ENCODE measurements around the gene DRC1. TPM values are rescaled to one million over a fixed set of nuclear protein-coding genes. Genes with fewer than 3 reads are reported as not detected.
"Not testable (repeated sequence)": the region's sequence is repeated elsewhere in the genome, so short reads cannot be mapped to it uniquely, and the experiment has no call there.

The DRC1 gene
- total RNA-seq, 1 experiment from 2014 or later = not detected

DNA sequence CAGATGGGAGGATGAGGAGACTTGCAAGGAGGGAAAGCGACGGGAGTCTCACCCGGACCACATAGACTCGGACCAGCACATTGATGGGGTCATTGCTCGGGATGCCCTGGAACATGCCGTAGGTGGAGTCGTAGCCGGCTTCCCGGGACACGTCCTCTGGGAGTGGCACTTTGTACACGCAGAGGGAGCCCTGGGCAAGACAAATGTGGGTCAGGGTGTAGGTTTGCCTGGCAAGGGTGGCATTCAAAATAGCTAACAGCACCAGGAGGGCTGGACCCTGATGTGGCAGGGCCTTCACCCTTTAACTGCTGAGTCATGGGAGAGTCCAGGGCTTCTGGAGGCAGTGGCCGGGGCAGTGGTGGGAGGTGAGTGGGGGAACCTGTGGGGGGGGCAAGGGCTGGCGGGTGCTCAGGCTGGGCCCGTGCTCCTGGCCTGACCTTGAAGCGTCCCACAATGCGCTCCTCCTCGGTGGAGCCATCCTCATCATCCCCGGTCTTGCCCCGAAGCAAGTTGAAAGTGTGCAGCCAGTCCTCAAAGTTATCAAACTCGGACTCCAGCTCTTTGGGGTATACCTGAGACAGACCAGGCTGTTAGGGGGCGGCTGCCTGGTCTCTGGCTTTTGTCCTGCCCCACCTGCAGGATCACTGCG is 65.1 kb downstream of the DRC1 start:
- Histone ChIP-seq H3K4me1 (ENCODE audit: control insufficient read depth in 1 of 2, insufficient read depth in 2 of 2, low read length in 2 of 2) (peaks cover 4 to 13% of the 10 kb centered on the region in 2 experiments; a peak in 3 of 4 replicates), H3K9me3 (ENCODE audit: control insufficient read depth in 1 of 2, insufficient read depth in 1 of 2, low read depth in 1 of 2, low read length in 2 of 2) (no peaks in the 10 kb centered on the region), H3K4me2 (ENCODE audit: low read length) (no peak overlapping the region), H3K79me2 (ENCODE audit: insufficient read depth, low read length) (no peaks in the 10 kb centered on the region), H3K9me2 (ENCODE audit: insufficient read depth) (no peaks in the 10 kb centered on the region), H3K4me3 (replicated peaks in 1 of 2; ENCODE audit: low read depth in 1 of 2, low read length in 2 of 2) (no peak overlapping the region), H2AFZ (ENCODE audit: low read depth, low read length, poor library complexity, severe bottlenecking) (no peak overlapping the region), H3K9ac (ENCODE audit: low read length) (no peak overlapping the region), H3K27me3 (ENCODE audit: insufficient read depth, low read length) (no peaks in the 10 kb centered on the region), H3K36me3 (ENCODE audit: control insufficient read depth in 1 of 2, insufficient read depth in 2 of 2, low read length in 2 of 2) (no peaks in the 10 kb centered on the region), H4K20me1 (ENCODE audit: insufficient read depth) (no peaks in the 10 kb centered on the region), H3K27ac (ENCODE audit: low read depth, low read length) (no peak overlapping the region)
- CTCF ChIA-PET = interaction anchor here (1.1 to 1.7 kb wide), 2 partner anchors 136 to 151 kb away, joined by 4 to 6 read pairs; no protein-coding TSS in a partner anchor
- BruUV-seq (replicated peaks) = no TSS peak
- no peak for TF ChIP-seq ZNF274 (IDR thresholded peaks at IDR 0.05; ENCODE audit: low read depth, low read length)
- TF ChIP-seq, protein P1, sequence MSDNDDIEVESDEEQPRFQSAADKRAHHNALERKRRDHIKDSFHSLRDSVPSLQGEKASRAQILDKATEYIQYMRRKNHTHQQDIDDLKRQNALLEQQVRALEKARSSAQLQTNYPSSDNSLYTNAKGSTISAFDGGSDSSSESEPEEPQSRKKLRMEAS (IDR thresholded peaks at IDR 0.05) = no peak
- no peak for TF ChIP-seq EZH2phosphoT487 (IDR thresholded peaks at IDR 0.05; ENCODE audit: borderline replicate concordance)
- no peak for TF ChIP-seq SRF (IDR thresholded peaks at IDR 0.05; ENCODE audit: low read depth)
- no peak for TF ChIP-seq CEBPB (IDR thresholded peaks at IDR 0.05; ENCODE audit: low read depth)
- TF ChIP-seq SIN3A (IDR thresholded peaks at IDR 0.05; ENCODE audit: low read depth) = no peak
- no peak for TF ChIP-seq POLR2A (IDR thresholded peaks at IDR 0.05; ENCODE audit: borderline replicate concordance, extremely low read depth, insufficient read depth, insufficient read length)
- no peak for TF ChIP-seq RAD21 (IDR thresholded peaks at IDR 0.05; ENCODE audit: low read depth)
- no peak for TF ChIP-seq TCF7L2 (IDR thresholded peaks at IDR 0.05; ENCODE audit: borderline replicate concordance, extremely low read depth, insufficient read depth, insufficient read length)
- no peak for TF ChIP-seq POLR2AphosphoS5 (IDR thresholded peaks at IDR 0.05; ENCODE audit: low read depth, low read length)
- TF ChIP-seq ELF1 (IDR thresholded peaks at IDR 0.05; ENCODE audit: borderline replicate concordance, low read depth) = no peak
- TF ChIP-seq JUND (IDR thresholded peaks at IDR 0.05) = no peak
- RAD21 ChIA-PET (ENCODE audit: low non-redundant PET in 1 of 2, low total read pairs in 2 of 2, uncharacterized antibody in 2 of 2, unreplicated experiment in 2 of 2) = interaction anchor here in 1 of 2 experiments (1.5 kb wide), 1 partner anchor 151 kb away, joined by 5 read pairs; no protein-coding TSS in a partner anchor
- POLR2A ChIA-PET = no interaction called here
- ATAC-seq = no peak
- intact Hi-C loops (cut with micrococcal nuclease) = loop anchor here (5.0 kb wide), 1 partner anchor 319 kb away; no protein-coding TSS in a partner anchor
- no peak for DNase-seq (ENCODE audit: low read depth, low spot score)

DNA sequence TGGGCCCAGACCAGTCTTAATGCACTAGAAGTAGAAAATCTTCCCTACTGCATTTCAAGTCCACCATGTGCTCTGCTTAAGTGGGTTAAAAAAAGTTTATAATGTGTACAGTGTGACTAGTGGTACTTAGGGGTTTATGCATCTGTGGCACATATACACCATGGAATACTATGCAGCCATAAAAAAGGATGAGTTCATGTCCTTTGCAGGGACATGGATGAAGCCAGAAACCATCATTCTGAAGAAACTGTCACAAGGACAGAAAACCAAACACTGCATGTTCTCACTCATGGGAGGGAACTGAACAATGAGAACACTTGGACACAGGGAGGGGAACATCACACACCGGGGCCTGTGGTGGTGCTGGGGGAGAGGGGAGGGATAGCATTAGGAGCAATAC is 66.8 kb downstream of the DRC1 start:
- H3K9me2 ChIP-seq (ENCODE audit: insufficient read depth); DNase-seq (ENCODE audit: low read depth, low spot score); POLR2A ChIA-PET; H3K27ac ChIP-seq (ENCODE audit: low read depth, low read length); H3K4me3 ChIP-seq (replicated peaks in 1 of 2; ENCODE audit: low read depth in 1 of 2, low read length in 2 of 2); ATAC-seq; H3K27me3 ChIP-seq (ENCODE audit: insufficient read depth, low read length); H4K20me1 ChIP-seq (ENCODE audit: insufficient read depth); H3K79me2 ChIP-seq (ENCODE audit: insufficient read depth, low read length); BruUV-seq (replicated peaks); H3K9ac ChIP-seq (ENCODE audit: low read length); H3K9me3 ChIP-seq (ENCODE audit: control insufficient read depth in 1 of 2, insufficient read depth in 1 of 2, low read depth in 1 of 2, low read length in 2 of 2); H3K4me1 ChIP-seq (ENCODE audit: control insufficient read depth in 1 of 2, insufficient read depth in 2 of 2, low read length in 2 of 2); H3K4me2 ChIP-seq (ENCODE audit: low read length); H3K36me3 ChIP-seq (ENCODE audit: control insufficient read depth in 1 of 2, insufficient read depth in 2 of 2, low read length in 2 of 2); H2AFZ ChIP-seq (ENCODE audit: low read depth, low read length, poor library complexity, severe bottlenecking): not testable (repeated sequence)
- ChIA-PET RAD21 (ENCODE audit: low non-redundant PET in 1 of 2, low total read pairs in 2 of 2, uncharacterized antibody in 2 of 2, unreplicated experiment in 2 of 2) (interaction anchor here (0.6 to 1.2 kb wide), 2 partner anchors 233 to 267 kb away, joined by 3 read pairs; no protein-coding TSS in a partner anchor), CTCF (interaction anchor here (1.0 to 1.2 kb wide), 3 partner anchors 8 to 517 kb away, joined by 3 to 9 read pairs (median 4); no protein-coding TSS in a partner anchor)
- intact Hi-C loops (cut with micrococcal nuclease) = loop anchor here (2.0 to 5.0 kb wide), 4 partner anchors 234 to 518 kb away; no protein-coding TSS in a partner anchor
